Naive B cell (primary cell): ENCODE measurements around the gene AFAP1. TPM values are rescaled to one million over a fixed set of nuclear protein-coding genes. Genes with fewer than 3 reads are reported as not detected.

Experiments
- ATAC-seq, 2 donors: fragments of 150-1000 bp; cut with Tn5 transposase; 2 replicates each; pipeline ENCODE4 v1.10.0; 2021; ENCODE audit warnings: low read depth in 2 of 2, mild to moderate bottlenecking in 2 of 2, moderate library complexity in 2 of 2
- DNase-seq: peaks from one replicate; pipeline ENCODE4 v3.0.0; 2022
- H3K27ac Mint-ChIP-seq, 6 donors: one replicate each; pipeline ENCODE4 v1.8.0; 2020 to 2022; ENCODE audit warnings: mild to moderate bottlenecking in 6 of 6, mixed read lengths in 6 of 6, moderate library complexity in 5 of 6, inconsistent platforms in 2 of 6
- H3K27me3 Mint-ChIP-seq, 3 donors: one replicate each; pipeline ENCODE4 v1.8.0; 2021 to 2022; ENCODE audit warnings: mixed read lengths in 3 of 3, mild to moderate bottlenecking in 1 of 3
- H3K36me3 Mint-ChIP-seq, 2 donors: one replicate each; pipeline ENCODE4 v1.8.0; 2020 to 2022; ENCODE audit warnings: mixed read lengths in 2 of 2, inconsistent platforms in 1 of 2, mild to moderate bottlenecking in 1 of 2
- H3K4me1 Mint-ChIP-seq, 3 donors: one replicate each; pipeline ENCODE4 v1.8.0; 2020 to 2022; ENCODE audit warnings: mixed read lengths in 3 of 3, inconsistent platforms in 1 of 3, mild to moderate bottlenecking in 1 of 3, moderate library complexity in 1 of 3
- H3K4me3 Mint-ChIP-seq, 8 donors: one replicate each; pipeline ENCODE4 v1.8.0; 2020 to 2022; ENCODE audit warnings: mild to moderate bottlenecking in 8 of 8, mixed read lengths in 8 of 8, moderate library complexity in 8 of 8, inconsistent platforms in 2 of 8
- H3K9me3 Mint-ChIP-seq, 7 donors: one replicate each; pipeline ENCODE4 v1.8.0; 2020 to 2022; ENCODE audit warnings: mixed read lengths in 7 of 7, mild to moderate bottlenecking in 5 of 7, inconsistent platforms in 2 of 7, moderate library complexity in 1 of 7
- polyA plus RNA-seq, 6 donors: library from polyadenylated mRNA; unstranded; fragments of 300-500 nt; fragmentation: Illumina TruSeq; gene quantifications; one replicate each; pipeline ENCODE4 v1.2.3, GENCODE V29; 2021; ENCODE audit warnings: low read depth in 6 of 6

The AFAP1 gene
- polyA plus RNA-seq, 6 donors from 2014 or later, result not detected

GRCh38 chr4:7780751-7781348 is 158.8 kb downstream of the AFAP1 start:
- peaks cover 10 to 32% (median 17%) of the 10 kb centered on the region in 3 donors for H3K27me3 Mint-ChIP-seq
- H3K4me1 Mint-ChIP-seq, result no peaks in the 10 kb centered on the region
- no peaks in the 10 kb centered on the region for H3K36me3 Mint-ChIP-seq
- H3K4me3 Mint-ChIP-seq, result no peak overlapping the region
- H3K9me3 Mint-ChIP-seq, result no peaks in the 10 kb centered on the region
- DNase-seq (no peak), ATAC-seq (no peak)
- H3K27ac Mint-ChIP-seq, result no peak overlapping the region

GRCh38 chr4:7779432-7779768 is 160.3 kb downstream of the AFAP1 start:
- Mint-ChIP-seq H3K9me3 (no peaks in the 10 kb centered on the region), H3K4me3 (no peak overlapping the region), H3K27ac (no peak overlapping the region), H3K36me3 (no peaks in the 10 kb centered on the region), H3K27me3 (peaks cover 10 to 32% (median 17%) of the 10 kb centered on the region in 3 donors), H3K4me1 (no peaks in the 10 kb centered on the region)
- DNase-seq (no peak), ATAC-seq (no peak)

GRCh38 chr4:7778510-7779431 is 160.9 kb downstream of the AFAP1 start:
- peaks cover 10 to 38% (median 17%) of the 10 kb centered on the region in 3 donors for H3K27me3 Mint-ChIP-seq
- H3K4me1 Mint-ChIP-seq, result no peaks in the 10 kb centered on the region
- no peaks in the 10 kb centered on the region for H3K36me3 Mint-ChIP-seq
- no peaks in the 10 kb centered on the region for H3K9me3 Mint-ChIP-seq
- no peak overlapping the region for H3K27ac Mint-ChIP-seq
- no peak overlapping the region for H3K4me3 Mint-ChIP-seq
- no peak for DNase-seq
- no peak for ATAC-seq

- H3K4me1 Mint-ChIP-seq, result no peaks in the 10 kb centered on the region
- no peaks in the 10 kb centered on the region for H3K9me3 Mint-ChIP-seq
- H3K27me3 Mint-ChIP-seq, result peaks cover 6 to 40% (median 19%) of the 10 kb centered on the region in 3 donors
- H3K27ac Mint-ChIP-seq, result no peak overlapping the region
- H3K36me3 Mint-ChIP-seq, result no peaks in the 10 kb centered on the region
- DNase-seq (no peak), ATAC-seq (no peak)
- no peak overlapping the region for H3K4me3 Mint-ChIP-seq
Observed at GRCh38 chr4:7777871-7778509, 161.7 kb downstream of the AFAP1 start.

GRCh38 chr4:7777017-7777710 is 162.5 kb downstream of the AFAP1 start:
- Mint-ChIP-seq H3K4me1 (no peaks in the 10 kb centered on the region), H3K4me3 (no peak overlapping the region), H3K36me3 (no peaks in the 10 kb centered on the region), H3K9me3 (no peaks in the 10 kb centered on the region), H3K27me3 (peaks cover 6 to 43% (median 22%) of the 10 kb centered on the region in 3 donors), H3K27ac (no peak overlapping the region)
- DNase-seq (no peak), ATAC-seq (no peak)

- no peaks in the 10 kb centered on the region for H3K36me3 Mint-ChIP-seq
- H3K9me3 Mint-ChIP-seq, result no peaks in the 10 kb centered on the region
- DNase-seq (no peak), ATAC-seq (no peak)
- no peak overlapping the region for H3K4me3 Mint-ChIP-seq
- H3K27ac Mint-ChIP-seq, result no peak overlapping the region
- peaks cover 6 to 37% (median 26%) of the 10 kb centered on the region in 3 donors for H3K27me3 Mint-ChIP-seq
- no peaks in the 10 kb centered on the region for H3K4me1 Mint-ChIP-seq
Observed at GRCh38 chr4:7775396-7775795, 164.3 kb downstream of the AFAP1 start.

GRCh38 chr4:7774301-7775294 is 165.1 kb downstream of the AFAP1 start:
- H3K27ac Mint-ChIP-seq, result no peak overlapping the region
- H3K27me3 Mint-ChIP-seq, result peaks cover 6 to 37% (median 34%) of the 10 kb centered on the region in 3 donors
- ATAC-seq (no peak), DNase-seq (no peak)
- no peak overlapping the region for H3K4me3 Mint-ChIP-seq
- no peaks in the 10 kb centered on the region for H3K36me3 Mint-ChIP-seq
- H3K4me1 Mint-ChIP-seq, result peaks cover 0 to 2% (median 0%) of the 10 kb centered on the region in 3 donors
- no peaks in the 10 kb centered on the region for H3K9me3 Mint-ChIP-seq

GRCh38 chr4:7773401-7774180 is 166.1 kb downstream of the AFAP1 start:
- Mint-ChIP-seq H3K9me3 (no peaks in the 10 kb centered on the region), H3K4me3 (no peak overlapping the region), H3K36me3 (no peaks in the 10 kb centered on the region), H3K4me1 (peaks cover 0 to 2% (median 0%) of the 10 kb centered on the region in 3 donors), H3K27me3 (peaks cover 6 to 37% (median 34%) of the 10 kb centered on the region in 3 donors), H3K27ac (no peak overlapping the region)
- no peak for ATAC-seq
- no peak for DNase-seq

GRCh38 chr4:7772711-7773385 is 166.8 kb downstream of the AFAP1 start:
- H3K27ac Mint-ChIP-seq, result no peak overlapping the region
- H3K4me3 Mint-ChIP-seq, result no peak overlapping the region
- H3K27me3 Mint-ChIP-seq, result peaks cover 2 to 34% (median 32%) of the 10 kb centered on the region in 3 donors
- H3K9me3 Mint-ChIP-seq, result no peaks in the 10 kb centered on the region
- H3K4me1 Mint-ChIP-seq, result peaks cover 0 to 2% (median 0%) of the 10 kb centered on the region in 3 donors
- no peaks in the 10 kb centered on the region for H3K36me3 Mint-ChIP-seq
- ATAC-seq (no peak), DNase-seq (no peak)

- no peaks in the 10 kb centered on the region for H3K9me3 Mint-ChIP-seq
- H3K27me3 Mint-ChIP-seq, result peaks cover 0 to 31% (median 29%) of the 10 kb centered on the region in 3 donors
- H3K36me3 Mint-ChIP-seq, result no peaks in the 10 kb centered on the region
- H3K4me3 Mint-ChIP-seq, result no peak overlapping the region
- no peak overlapping the region for H3K27ac Mint-ChIP-seq
- ATAC-seq, result no peak
- H3K4me1 Mint-ChIP-seq, result peaks cover 0 to 2% (median 0%) of the 10 kb centered on the region in 3 donors
- no peak for DNase-seq
Observed at GRCh38 chr4:7771541-7772507, 167.8 kb downstream of the AFAP1 start.

GRCh38 chr4:7771056-7771455 is 168.6 kb downstream of the AFAP1 start:
- no peaks in the 10 kb centered on the region for H3K36me3 Mint-ChIP-seq
- no peak overlapping the region for H3K27ac Mint-ChIP-seq
- peaks cover 0 to 26% (median 24%) of the 10 kb centered on the region in 3 donors for H3K27me3 Mint-ChIP-seq
- no peak for ATAC-seq
- no peak for DNase-seq
- no peaks in the 10 kb centered on the region for H3K9me3 Mint-ChIP-seq
- H3K4me1 Mint-ChIP-seq, result peaks cover 0 to 2% (median 0%) of the 10 kb centered on the region in 3 donors
- no peak overlapping the region for H3K4me3 Mint-ChIP-seq
